B cell (primary cell): ENCODE results near the gene PGAP6.

Experiments used
- CTCF ChIP-seq: fragments of 200-600 bp; IDR thresholded peaks from one replicate; pipeline ENCODE4 v1.8.0; 2022; ENCODE audit warnings: antibody characterized with exemption, mild to moderate bottlenecking
- EZH2 ChIP-seq: IDR thresholded peaks from 2 replicates; pipeline ENCODE4 v1.6.1; 2012; ENCODE audit warnings: borderline replicate concordance, low read depth, mild to moderate bottlenecking, moderate library complexity, low read length; ENCODE audit not compliant: insufficient read depth, poor library complexity, severe bottlenecking

GRCh38 chr16:396199-396598 is 14.4 kb upstream of the PGAP6 start:
- TF ChIP-seq CTCF, result no peak
- TF ChIP-seq EZH2, result no peak
